SU-DHL-6 (cell line): ENCODE measurements around the gene IGF2BP3.

Source experiments
- H2AFZ ChIP-seq: fragments of 200-600 bp; sonication (generic); 2 replicates; pipeline ENCODE4 v1.6.1; 2014; ENCODE audit warnings: low read depth, mild to moderate bottlenecking, moderate library complexity, mixed read lengths, antibody characterized with exemption, low read length; ENCODE audit not compliant: severe bottlenecking
- H3F3A ChIP-seq: fragments of 200-600 bp; shearing (Covaris generic); 2 replicates; pipeline ENCODE4 v1.6.0; 2016; ENCODE audit warnings: antibody characterized with exemption, mild to moderate bottlenecking; ENCODE audit not compliant: insufficient read depth
- H3K27ac ChIP-seq: fragments of 200-600 bp; sonication (generic); 2 replicates; pipeline ENCODE4 v1.5.1; 2016; ENCODE audit warnings: low read depth, mild to moderate bottlenecking, low read length, moderate library complexity, mixed read lengths
- H3K27me3 ChIP-seq: fragments of 200-600 bp; sonication (generic), shearing (Covaris generic); 2 replicates; pipeline ENCODE4 v1.6.0; 2014; ENCODE audit warnings: mild to moderate bottlenecking, low read length
- H3K36me3 ChIP-seq: fragments of 200-600 bp; sonication (generic); 2 replicates; pipeline ENCODE4 v1.6.1; 2014; ENCODE audit warnings: mild to moderate bottlenecking, low read length, mixed read lengths
- H3K4me2 ChIP-seq: fragments of 300-600, 200-600 bp; shearing (Covaris generic), sonication (generic); 2 replicates; pipeline ENCODE4 v1.6.0; 2014; ENCODE audit warnings: low read length, low read depth, mild to moderate bottlenecking; ENCODE audit not compliant: poor library complexity, severe bottlenecking
- H3K4me3 ChIP-seq: fragments of 200-600 bp; sonication (generic); 2 replicates; pipeline ENCODE4 v1.5.1; 2014; ENCODE audit warnings: antibody characterized with exemption, low read length, mild to moderate bottlenecking, mixed read lengths; ENCODE audit not compliant: insufficient read depth, poor library complexity, severe bottlenecking
- H3K79me2 ChIP-seq: fragments of 200-600 bp; sonication (generic); 2 replicates; pipeline ENCODE4 v1.6.1; 2014; ENCODE audit warnings: mild to moderate bottlenecking, low read length, moderate library complexity; ENCODE audit not compliant: insufficient read depth
- H3K9ac ChIP-seq: fragments of 200-600 bp; sonication (generic); 2 replicates; pipeline ENCODE4 v1.7.0; 2014; ENCODE audit warnings: mild to moderate bottlenecking, low read length
- H3K9me2 ChIP-seq: fragments of 200-600 bp; sonication (generic); replicated peaks from 2 replicates; pipeline ENCODE4 v1.6.1; 2014; ENCODE audit warnings: low read length; ENCODE audit not compliant: insufficient read depth
- H3K9me3 ChIP-seq: fragments of 200-600 bp; sonication (generic); 2 replicates; pipeline ENCODE4 v1.6.1; 2014; ENCODE audit warnings: low read length, mixed read lengths; ENCODE audit not compliant: insufficient read depth
- H4K20me1 ChIP-seq: fragments of 200-600 bp; sonication (generic); 2 replicates; pipeline ENCODE4 v1.6.1; 2014; ENCODE audit warnings: low read depth, mild to moderate bottlenecking, antibody characterized with exemption, low read length, moderate library complexity, mixed read lengths
- EZH2phosphoT487 ChIP-seq: fragments of 200-600 bp; sonication (generic), shearing (Covaris generic); conservative IDR thresholded peaks from 2 replicates; pipeline ENCODE4 v1.6.1; 2018; ENCODE audit warnings: mild to moderate bottlenecking, antibody characterized with exemption, low read length, moderate library complexity, mixed read lengths
- TF ChIP-seq, protein P1 (sequence below): fragments of 200-600 bp; sonication (generic); IDR thresholded peaks from one replicate; pipeline ENCODE4 v1.5.1; 2017; ENCODE audit warnings: antibody characterized with exemption, mild to moderate bottlenecking, low read length, moderate library complexity; ENCODE audit not compliant: insufficient read depth, poor library complexity, severe bottlenecking

The IGF2BP3 gene

DNA sequence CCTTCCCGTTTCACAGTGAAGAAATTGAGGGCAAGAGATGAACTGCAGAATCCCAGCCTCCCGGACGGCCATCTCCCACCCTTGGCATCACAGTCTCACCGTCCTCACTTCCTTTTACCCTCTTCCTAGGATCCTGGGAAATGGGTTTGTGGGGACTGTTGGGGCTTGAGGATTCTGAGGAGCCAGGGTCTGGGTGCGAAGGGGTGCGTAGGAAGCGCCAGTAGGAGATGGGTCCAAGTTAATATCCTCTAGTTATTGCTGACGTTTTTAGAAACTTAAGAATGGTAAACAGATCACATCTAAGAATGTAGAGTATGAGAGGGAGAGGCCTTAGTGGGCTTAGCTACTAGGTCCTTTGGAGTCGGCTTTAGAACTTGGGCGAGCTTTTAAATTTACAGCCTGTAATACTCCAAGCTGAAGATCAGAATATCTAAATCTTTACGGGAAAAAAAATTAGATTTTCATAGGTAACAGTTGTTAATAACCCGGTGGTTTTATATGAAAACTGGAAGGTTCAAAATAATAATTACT, 170.5 kb downstream of the IGF2BP3 start:
- no peaks in the 10 kb centered on the region for H3K9me2 ChIP-seq
- H3K27ac ChIP-seq: peak overlapping the region; percentile 6; the same call in 1 of the 2 replicates
- H3K9me3 ChIP-seq: no peaks in the 10 kb centered on the region
- no peaks in the 10 kb centered on the region for H3K27me3 ChIP-seq
- H3K9ac ChIP-seq: peak overlapping the region; percentile 80
- peaks cover 22% of the 10 kb centered on the region for H3F3A ChIP-seq
- TF ChIP-seq, protein P1, sequence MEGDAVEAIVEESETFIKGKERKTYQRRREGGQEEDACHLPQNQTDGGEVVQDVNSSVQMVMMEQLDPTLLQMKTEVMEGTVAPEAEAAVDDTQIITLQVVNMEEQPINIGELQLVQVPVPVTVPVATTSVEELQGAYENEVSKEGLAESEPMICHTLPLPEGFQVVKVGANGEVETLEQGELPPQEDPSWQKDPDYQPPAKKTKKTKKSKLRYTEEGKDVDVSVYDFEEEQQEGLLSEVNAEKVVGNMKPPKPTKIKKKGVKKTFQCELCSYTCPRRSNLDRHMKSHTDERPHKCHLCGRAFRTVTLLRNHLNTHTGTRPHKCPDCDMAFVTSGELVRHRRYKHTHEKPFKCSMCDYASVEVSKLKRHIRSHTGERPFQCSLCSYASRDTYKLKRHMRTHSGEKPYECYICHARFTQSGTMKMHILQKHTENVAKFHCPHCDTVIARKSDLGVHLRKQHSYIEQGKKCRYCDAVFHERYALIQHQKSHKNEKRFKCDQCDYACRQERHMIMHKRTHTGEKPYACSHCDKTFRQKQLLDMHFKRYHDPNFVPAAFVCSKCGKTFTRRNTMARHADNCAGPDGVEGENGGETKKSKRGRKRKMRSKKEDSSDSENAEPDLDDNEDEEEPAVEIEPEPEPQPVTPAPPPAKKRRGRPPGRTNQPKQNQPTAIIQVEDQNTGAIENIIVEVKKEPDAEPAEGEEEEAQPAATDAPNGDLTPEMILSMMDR: no peak
- TF ChIP-seq EZH2phosphoT487: no peak
- peak overlapping the region; percentile 66 for H2AFZ ChIP-seq
- peaks cover 46% of the 10 kb centered on the region for H3K79me2 ChIP-seq
- H3K4me3 ChIP-seq: peak overlapping the region; percentile 81
- H3K36me3 ChIP-seq: peaks cover 7% of the 10 kb centered on the region; the same call in 1 of the 2 replicates
- no peaks in the 10 kb centered on the region for H4K20me1 ChIP-seq
- H3K4me2 ChIP-seq: peak overlapping the region; percentile 80

DNA sequence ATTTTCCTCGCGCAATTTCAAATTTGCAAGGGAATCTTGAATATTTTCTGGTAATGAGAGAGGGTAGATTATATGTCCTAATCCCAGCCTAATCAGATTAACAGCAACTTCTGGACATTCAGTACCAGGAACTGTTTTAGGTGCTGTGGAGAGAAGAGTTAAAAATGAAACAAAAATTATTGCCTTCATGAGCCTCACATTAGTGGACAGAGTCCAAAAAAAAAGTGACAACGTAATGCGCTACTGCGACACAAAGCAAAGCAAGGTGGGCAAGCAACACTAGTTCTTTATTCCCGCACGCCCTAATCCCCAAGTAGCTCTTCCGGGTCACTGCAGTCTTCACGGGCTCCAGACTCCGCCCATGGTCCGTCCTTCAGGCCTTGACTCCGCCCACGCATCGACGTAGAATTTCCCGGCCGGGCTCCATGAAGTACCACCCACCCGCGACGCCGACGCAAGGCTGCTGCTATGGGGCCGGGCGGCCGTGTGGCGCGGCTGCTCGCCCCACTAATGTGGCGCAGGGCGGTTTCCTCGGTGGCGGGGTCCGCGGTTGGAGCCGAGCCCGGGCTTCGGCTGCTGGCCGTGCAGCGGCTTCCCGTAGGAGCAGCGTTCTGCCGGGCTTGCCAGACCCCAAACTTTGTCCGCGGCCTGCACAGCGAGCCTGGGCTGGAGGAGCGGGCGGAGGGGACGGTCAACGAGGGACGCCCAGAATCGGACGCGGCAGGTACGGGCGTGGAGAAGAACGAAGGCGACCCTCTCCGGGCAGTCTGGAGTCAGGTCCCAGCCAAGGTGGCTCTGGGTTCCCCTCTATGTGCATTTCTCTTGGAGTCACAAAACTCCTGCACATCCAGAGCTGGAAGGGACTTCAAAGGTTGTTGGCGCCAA, 171.2 kb downstream of the IGF2BP3 start, which contains the start of gene MALSU1:
Gene MALSU1, plus strand, starts transcription at position 455 of the 885 bp plus-strand sequence. Its CDS starts 14 bp downstream, at position 469.
- Histone ChIP-seq H3K9me3 (no peaks in the 10 kb centered on the region), H3K36me3 (peaks cover 7% of the 10 kb centered on the region; the same call in 1 of the 2 replicates), H3K27ac (peak within 1 kb of the TSS; percentile 46), H3K9ac (peak within 1 kb of the TSS; percentile 80), H3F3A (peaks cover 14% of the 10 kb centered on the region), H2AFZ (peak within 1 kb of the TSS; percentile 82), H3K9me2 (no peaks in the 10 kb centered on the region), H4K20me1 (no peaks in the 10 kb centered on the region), H3K4me2 (peak within 1 kb of the TSS; percentile 81), H3K27me3 (no peaks in the 10 kb centered on the region), H3K4me3 (peak within 1 kb of the TSS; percentile 81), H3K79me2 (peaks cover 39% of the 10 kb centered on the region)
- TF ChIP-seq, protein P1: no peak
- no peak for TF ChIP-seq EZH2phosphoT487

DNA sequence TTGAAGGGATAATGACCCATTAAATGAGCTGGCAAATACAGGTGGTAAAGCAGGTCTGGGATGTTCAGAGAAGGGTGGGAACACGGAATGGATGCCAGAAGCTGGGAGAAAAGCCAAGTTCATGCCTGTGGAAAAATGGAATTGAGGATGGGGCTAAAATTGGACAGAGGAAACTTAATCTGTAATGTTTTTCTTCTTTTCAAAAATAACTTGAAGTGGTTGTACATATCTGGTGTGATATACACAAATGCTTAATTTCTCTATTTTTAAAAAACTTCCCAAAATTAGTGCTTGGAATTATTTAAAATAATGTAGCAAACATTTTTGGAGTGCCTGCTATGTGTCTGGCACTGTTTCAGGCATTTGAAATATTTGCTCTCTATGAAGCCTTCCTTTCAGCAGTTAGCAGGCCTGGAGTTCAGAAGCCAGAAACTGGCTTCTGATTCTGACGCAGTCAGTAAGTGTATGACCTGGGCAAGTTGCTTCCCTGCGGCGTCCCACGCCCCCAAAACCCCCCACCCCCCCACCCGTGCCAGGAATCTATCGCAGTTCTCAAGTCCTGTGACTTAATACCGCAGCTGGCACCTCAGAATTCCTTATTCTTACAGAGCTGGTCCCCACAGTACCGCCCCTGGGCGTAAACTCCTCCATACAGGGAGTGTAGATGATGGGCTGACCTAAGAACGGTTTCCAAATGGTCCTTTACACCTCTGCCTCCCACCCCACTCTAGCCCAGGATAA, 172.0 kb downstream of the IGF2BP3 start:
- Histone ChIP-seq H2AFZ (peak overlapping the region; percentile 82), H3K4me2 (peak overlapping the region; percentile 81), H3K36me3 (peaks cover 7% of the 10 kb centered on the region; the same call in 1 of the 2 replicates), H3K27ac (peak overlapping the region; percentile 46; the same call in 1 of the 2 replicates), H3K27me3 (no peaks in the 10 kb centered on the region), H3F3A (peaks cover 12% of the 10 kb centered on the region; the same call in 1 of the 2 replicates), H3K9me3 (no peaks in the 10 kb centered on the region), H4K20me1 (no peaks in the 10 kb centered on the region), H3K9ac (peak overlapping the region; percentile 80), H3K9me2 (no peaks in the 10 kb centered on the region), H3K4me3 (peak overlapping the region; percentile 81), H3K79me2 (peaks cover 36% of the 10 kb centered on the region)
- no peak for TF ChIP-seq EZH2phosphoT487
- TF ChIP-seq, protein P1: no peak
